ENCODE measurements around the gene PLAGL1. TPM values are rescaled to one million over a fixed set of nuclear protein-coding genes. Genes with fewer than 3 reads are reported as not detected.

Gene PLAGL1
- 33.5 and 49.1 TPM in 2 replicates for total RNA-seq

GRCh38 chr6:144008120-144008811 lies at the start of gene PLAGL1:
PLAGL1 (minus strand) TSS chr6:144008259; CDS start chr6:143948136, 60,123 bp downstream.

Small RNAs within 50 kb of the gene (small RNA-seq; reads per million reads assigned to genes)
- not detected for gene RF02143

Other genes with a start within 250 kb of the PLAGL1 start
- 8.2 and 9.7 TPM in 2 replicates for gene LTV1, start 164.9 kb downstream of the PLAGL1 start, total RNA-seq
- gene ZC2HC1B, start 143.8 kb downstream of the PLAGL1 start, total RNA-seq, result 0.33 TPM in 1 of 2 replicates, not detected in the other
- 86.0 and 144 TPM in 2 replicates for gene SF3B5, start 87.3 kb upstream of the PLAGL1 start, total RNA-seq
- gene STX11, start 142.3 kb upstream of the PLAGL1 start, total RNA-seq, result 0.65 and 0.79 TPM in 2 replicates

Data from placental epithelial cell (primary cell).